Eye (tissue), 1 donor: ENCODE results near the gene NOX1.
A peak's percentile ranks its signal among the peaks of the same experiment; 100 is the strongest.

Experiments used
- DNase-seq: peaks from one replicate; pipeline ENCODE4 v3.0.0-alpha.2; 2015

Gene NOX1

GRCh38 chrX:100874325-100874724 is at the start of gene NOX1:
Gene NOX1 (minus strand): TSS chrX:100874359. CDS start chrX:100874139, 220 bp downstream.
- no peak for DNase-seq

GRCh38 chrX:100915562-100915961 is 41.4 kb upstream of the NOX1 start:
- DNase-seq = no peak

GRCh38 chrX:100913111-100913510 is 39.0 kb upstream of the NOX1 start:
- DNase-seq = no peak

GRCh38 chrX:100911731-100912130 is 37.6 kb upstream of the NOX1 start:
- DNase-seq = no peak

- DNase-seq = no peak
Observed at GRCh38 chrX:100905620-100906019, 31.5 kb upstream of the NOX1 start.

GRCh38 chrX:100904433-100904832 is 30.3 kb upstream of the NOX1 start:
- DNase-seq = no peak

- DNase-seq = peak; percentile 41
Observed at GRCh38 chrX:100895365-100896075, 21.4 kb upstream of the NOX1 start.

GRCh38 chrX:100883654-100884053 is 9.5 kb upstream of the NOX1 start:
- DNase-seq = no peak

GRCh38 chrX:100880368-100880767 is 6.2 kb upstream of the NOX1 start:
- no peak for DNase-seq

GRCh38 chrX:100871594-100872560 is 2.3 kb downstream of the NOX1 start:
- no peak for DNase-seq

- DNase-seq = no peak
Observed at GRCh38 chrX:100870527-100870926, 3.6 kb downstream of the NOX1 start.

GRCh38 chrX:100868273-100868672 is 5.9 kb downstream of the NOX1 start:
- no peak for DNase-seq

GRCh38 chrX:100864657-100865391 is 9.3 kb downstream of the NOX1 start:
- peak; percentile 4 for DNase-seq

GRCh38 chrX:100863326-100863864 is 10.8 kb downstream of the NOX1 start:
- no peak for DNase-seq

GRCh38 chrX:100852810-100853209 is 21.3 kb downstream of the NOX1 start:
- DNase-seq = no peak

- DNase-seq = no peak
Observed at GRCh38 chrX:100850317-100850716, 23.8 kb downstream of the NOX1 start.

- DNase-seq = no peak
Observed at GRCh38 chrX:100831219-100831946, 42.8 kb downstream of the NOX1 start.

GRCh38 chrX:100830547-100830946 is 43.6 kb downstream of the NOX1 start:
- no peak for DNase-seq

- DNase-seq = no peak
Observed at GRCh38 chrX:100830143-100830542, 44.0 kb downstream of the NOX1 start.

- no peak for DNase-seq
Observed at GRCh38 chrX:100829730-100830129, 44.4 kb downstream of the NOX1 start.

- peak; percentile 92 for DNase-seq
Observed at GRCh38 chrX:100819837-100820666, 54.1 kb downstream of the NOX1 start, which contains the start of gene CSTF2. Gene CSTF2 (plus strand): TSS chrX:100820391. CDS start chrX:100820417, 26 bp downstream.
